HCT116 (cell line): ENCODE measurements around the gene FRMD4A. TPM values are rescaled to one million over a fixed set of nuclear protein-coding genes. Genes with fewer than 3 reads are reported as not detected.

Experiments
- ATAC-seq: fragments of 200-7000 bp; cut with Tn5 transposase; 2 replicates; pipeline ENCODE4 v1.9.1; 2020; ENCODE audit warnings: mild to moderate bottlenecking, moderate library complexity
- BruUV-seq: library from RNA; stranded (reverse); fragments of 400-500 nt; replicated peaks from 2 replicates; lab custom pipeline; 2021; lab: Mats Ljungman, UMichigan
- CTCF ChIA-PET: fragments of 300-600 bp; sonication (Branson Sonifier 250); formaldehyde crosslinking; loops from one replicate; lab custom pipeline; 2021; ENCODE audit warnings: antibody characterized with exemption; lab: Charles Lee
- POLR2A ChIA-PET: fragments of 300-600, 350-600 bp; sonication (Branson Sonifier 250); formaldehyde crosslinking; loops from one replicate; lab custom pipeline; 2021; ENCODE audit warnings: antibody characterized with exemption; lab: Charles Lee
- RAD21 ChIA-PET, 2 experiments: fragments of 300-600 bp; sonication (Branson Sonifier 250); formaldehyde crosslinking; loops; one replicate each; lab custom pipeline; 2023; ENCODE audit warnings: low total read pairs in 2 of 2; ENCODE audit not compliant: uncharacterized antibody in 2 of 2, unreplicated experiment in 2 of 2, low non-redundant PET in 1 of 2; lab: Charles Lee
- DNase-seq: peaks from one replicate; pipeline ENCODE4 v3.0.0-alpha.2; 2010; ENCODE audit warnings: low read depth, low spot score
- H2AFZ ChIP-seq: fragments of 200-600 bp; shearing (Covaris generic), sonication (generic); 2 replicates; pipeline ENCODE4 v1.6.1; 2017; ENCODE audit warnings: low read depth, mixed run types, mixed read lengths, antibody characterized with exemption, low read length; ENCODE audit not compliant: poor library complexity, severe bottlenecking
- H3K27ac ChIP-seq: 2 replicates; pipeline ENCODE4 v1.5.1; 2012; ENCODE audit warnings: low read depth, low read length
- H3K27me3 ChIP-seq: fragments of 200-600 bp; sonication (generic); 2 replicates; pipeline ENCODE4 v1.6.1; 2016; ENCODE audit warnings: mixed run types, low read length, mixed read lengths; ENCODE audit not compliant: insufficient read depth
- H3K36me3 ChIP-seq, 2 experiments: fragments of 200-500 bp in 1 of 2; fragments of 200-600 bp in 1 of 2; sonication (Bioruptor generic) in 1 of 2; sonication (generic) in 1 of 2; 2 replicates each; pipeline versions ENCODE4 v1.5.1 to v1.6.1; 2014 to 2016; ENCODE audit warnings: low read length in 2 of 2, inconsistent platforms in 1 of 2, mixed read lengths in 1 of 2, mixed run types in 1 of 2; ENCODE audit not compliant: insufficient read depth in 2 of 2, control insufficient read depth in 1 of 2
- H3K4me1 ChIP-seq, 2 experiments: fragments of 200-600 bp in 1 of 2; sonication (generic) in 1 of 2; 2 replicates each; pipeline versions ENCODE4 v1.5.1 to v1.6.1; 2012 to 2017; ENCODE audit warnings: low read length in 2 of 2, inconsistent platforms in 1 of 2, mild to moderate bottlenecking in 1 of 2, mixed read lengths in 1 of 2, mixed run types in 1 of 2, moderate library complexity in 1 of 2; ENCODE audit not compliant: insufficient read depth in 2 of 2, control insufficient read depth in 1 of 2
- H3K4me2 ChIP-seq: fragments of 200-600 bp; sonication (generic); 2 replicates; pipeline ENCODE4 v1.6.1; 2017; ENCODE audit warnings: mixed run types, low read length, mixed read lengths
- H3K4me3 ChIP-seq, 2 experiments: fragments of 200-600 bp in 1 of 2; sonication (generic) in 1 of 2; replicated peaks in 1 of 2; 2 replicates each; pipeline ENCODE4 v1.5.1; 2011 to 2016; ENCODE audit warnings: low read length in 2 of 2, control low read depth in 1 of 2, low read depth in 1 of 2, mild to moderate bottlenecking in 1 of 2, mixed read lengths in 1 of 2, mixed run types in 1 of 2
- H3K79me2 ChIP-seq: fragments of 200-600 bp; sonication (generic); 2 replicates; pipeline ENCODE4 v1.6.1; 2017; ENCODE audit warnings: mild to moderate bottlenecking, mixed run types, low read length, moderate library complexity, mixed read lengths; ENCODE audit not compliant: insufficient read depth
- H3K9ac ChIP-seq: fragments of 200-600 bp; sonication (generic); 2 replicates; pipeline ENCODE4 v1.6.1; 2016; ENCODE audit warnings: low read length, mixed read lengths
- H3K9me2 ChIP-seq: fragments of 200-600 bp; sonication (generic), shearing (Covaris generic); 2 replicates; pipeline ENCODE4 v1.6.1; 2017; ENCODE audit warnings: mixed run types, mild to moderate bottlenecking, moderate library complexity; ENCODE audit not compliant: insufficient read depth
- H3K9me3 ChIP-seq, 2 experiments: fragments of 200-500 bp in 1 of 2; fragments of 200-600 bp in 1 of 2; sonication (Bioruptor generic) in 1 of 2; sonication (generic) in 1 of 2; 2 replicates each; pipeline ENCODE4 v1.6.1; 2014 to 2017; ENCODE audit warnings: low read length in 2 of 2, mixed read lengths in 2 of 2, inconsistent platforms in 1 of 2, low read depth in 1 of 2, mild to moderate bottlenecking in 1 of 2, mixed run types in 1 of 2, moderate library complexity in 1 of 2; ENCODE audit not compliant: control insufficient read depth in 1 of 2, insufficient read depth in 1 of 2
- H4K20me1 ChIP-seq: fragments of 200-600 bp; sonication (generic), shearing (Covaris generic); 2 replicates; pipeline ENCODE4 v1.6.1; 2017; ENCODE audit warnings: mixed run types, mild to moderate bottlenecking, moderate library complexity; ENCODE audit not compliant: insufficient read depth
- CBX3 ChIP-seq: IDR thresholded peaks from 2 replicates; pipeline ENCODE4 v1.6.1; 2012; ENCODE audit warnings: low read depth
- CEBPB ChIP-seq: IDR thresholded peaks from 2 replicates; pipeline ENCODE4 v1.6.1; 2012; ENCODE audit warnings: low read depth
- CTCF ChIP-seq, 3 experiments: fragments of 200-600 bp in 1 of 3; sonication (generic) in 1 of 3; IDR thresholded peaks in 2 of 3; conservative IDR thresholded peaks in 1 of 3; 2 replicates each; pipeline ENCODE4 v1.5.1; 2012 to 2017; ENCODE audit warnings: low read depth in 2 of 3, low read length in 2 of 3, antibody characterized with exemption in 1 of 3, borderline replicate concordance in 1 of 3, control low read depth in 1 of 3, mild to moderate bottlenecking in 1 of 3, mixed read lengths in 1 of 3, mixed run types in 1 of 3, moderate library complexity in 1 of 3; ENCODE audit not compliant: insufficient read depth in 1 of 3
- EGR1 ChIP-seq: IDR thresholded peaks from 2 replicates; pipeline ENCODE4 v1.6.1; 2012; ENCODE audit warnings: low read depth
- ELF1 ChIP-seq: IDR thresholded peaks from 2 replicates; pipeline ENCODE4 v1.6.1; 2012; ENCODE audit warnings: low read depth, borderline replicate concordance
- EZH2 ChIP-seq: fragments of 200-600 bp; sonication (generic); IDR thresholded peaks from 2 replicates; pipeline ENCODE4 v1.6.1; 2017; ENCODE audit warnings: antibody characterized with exemption, mixed run types
- EZH2phosphoT487 ChIP-seq: fragments of 200-600 bp; IDR thresholded peaks from 2 replicates; pipeline ENCODE4 v1.6.1; 2018; ENCODE audit warnings: antibody characterized with exemption, borderline replicate concordance
- JUND ChIP-seq: IDR thresholded peaks from 2 replicates; pipeline ENCODE4 v1.6.1; 2012
- MAX ChIP-seq: IDR thresholded peaks from 2 replicates; pipeline ENCODE4 v1.6.1; 2012
- POLR2A ChIP-seq: IDR thresholded peaks from 2 replicates; pipeline ENCODE4 v1.7.0; 2011; ENCODE audit warnings: borderline replicate concordance; ENCODE audit not compliant: insufficient read depth, insufficient read length; ENCODE audit errors: extremely low read depth
- SIN3A ChIP-seq: IDR thresholded peaks from 2 replicates; pipeline ENCODE4 v1.6.1; 2012; ENCODE audit warnings: low read depth
- SRF ChIP-seq: IDR thresholded peaks from 2 replicates; pipeline ENCODE4 v1.6.1; 2012; ENCODE audit warnings: low read depth
- YY1 ChIP-seq: IDR thresholded peaks from 2 replicates; pipeline ENCODE4 v1.6.1; 2011; ENCODE audit warnings: low read length, low read depth, moderate library complexity, mild to moderate bottlenecking; ENCODE audit not compliant: insufficient replicate concordance; ENCODE audit errors: extremely low read depth
- ZBTB33 ChIP-seq: IDR thresholded peaks from 2 replicates; pipeline ENCODE4 v1.6.1; 2011; ENCODE audit warnings: mild to moderate bottlenecking, low read length, moderate library complexity; ENCODE audit not compliant: insufficient replicate concordance; ENCODE audit errors: extremely low read depth
- ZNF274 ChIP-seq: fragments of 200-500 bp; sonication (Bioruptor generic); IDR thresholded peaks from 2 replicates; pipeline ENCODE4 v1.6.1; 2014; ENCODE audit warnings: mild to moderate bottlenecking, low read depth, low read length, inconsistent platforms
- intact Hi-C: fragments of 100-400 bp; cut with micrococcal nuclease; formaldehyde crosslinking; loops from 2 replicates; pipeline ENCODE4 v1.10.0; 2022
- total RNA-seq: library from RNA; stranded (reverse); gene quantifications from one replicate; pipeline ENCODE4 v1.2.1, GENCODE V29; 2021; ENCODE audit not compliant: unreplicated experiment

Gene FRMD4A
- total RNA-seq, 1 experiment from 2014 or later: 0.20 TPM

- no peaks in the 10 kb centered on the region for H3K9me2 ChIP-seq
- intact Hi-C loops: loop anchor here (1.0 to 10.0 kb wide), 3 partner anchors 306 to 691 kb away; no protein-coding TSS in a partner anchor
- DNase-seq (no peak), ATAC-seq (no peak)
- H3K36me3 ChIP-seq: no peaks in the 10 kb centered on the region
- H2AFZ ChIP-seq: no peak overlapping the region
- no peak overlapping the region for H3K4me2 ChIP-seq
- H3K4me3 ChIP-seq: no peak overlapping the region
- H3K27ac ChIP-seq: no peak overlapping the region
- H3K9ac ChIP-seq: no peak overlapping the region
- H4K20me1 ChIP-seq: no peaks in the 10 kb centered on the region
- no peaks in the 10 kb centered on the region for H3K4me1 ChIP-seq
- CTCF ChIA-PET: interaction anchor here (1.0 to 1.4 kb wide), 2 partner anchors 307 to 692 kb away, joined by 3 to 10 read pairs; no protein-coding TSS in a partner anchor
- H3K27me3 ChIP-seq: no peaks in the 10 kb centered on the region
- no peaks in the 10 kb centered on the region for H3K79me2 ChIP-seq
- RAD21 ChIA-PET: no interaction called here
- BruUV-seq: no TSS peak
- POLR2A ChIA-PET: no interaction called here
- TF ChIP-seq MAX: no peak
- no peak for TF ChIP-seq YY1
- no peak for TF ChIP-seq ELF1
- TF ChIP-seq ZNF274: no peak
- TF ChIP-seq EGR1: no peak
- no peak for TF ChIP-seq CEBPB
- TF ChIP-seq JUND: no peak
- TF ChIP-seq CBX3: no peak
- TF ChIP-seq SRF: no peak
- no peak for TF ChIP-seq ZBTB33
- TF ChIP-seq EZH2: no peak
- TF ChIP-seq POLR2A: no peak
- TF ChIP-seq SIN3A: no peak
- no peak for TF ChIP-seq EZH2phosphoT487
- no peak for TF ChIP-seq CTCF (IDR thresholded peaks at IDR 0.05 in 2 of 3, conservative IDR thresholded peaks at IDR 0.05 in 1 of 3; ENCODE audit: borderline replicate concordance in 1 of 3, insufficient read depth in 1 of 3, low read depth in 2 of 3, low read length in 2 of 3)
- no peaks in the 10 kb centered on the region for H3K9me3 ChIP-seq
These were observed 543.7 kb downstream of the FRMD4A start for GRCh38 chr10:13787015-13787421.
